OCI-LY7 (cell line): Measurements from ENCODE around the gene ABCC5. TPM values are rescaled to one million over a fixed set of nuclear protein-coding genes. Genes with fewer than 3 reads are reported as not detected.

ENCODE experiments used
- BruUV-seq: library from RNA; stranded (reverse); fragments of 400-500 nt; replicated peaks from 2 replicates; lab custom pipeline; 2021; lab: Mats Ljungman, UMichigan
- CTCF ChIA-PET: fragments of 300-600 bp; sonication (Branson Sonifier 250); formaldehyde crosslinking; loops from one replicate; lab custom pipeline; 2022; ENCODE audit warnings: antibody characterized with exemption; ENCODE audit not compliant: unreplicated experiment; lab: Charles Lee
- POLR2A ChIA-PET: fragments of 300-600 bp; sonication (Branson Sonifier 250); formaldehyde crosslinking; loops from one replicate; lab custom pipeline; 2022; ENCODE audit warnings: antibody characterized with exemption; lab: Charles Lee
- DNase-seq: peaks from one replicate; pipeline ENCODE4 v3.0.0-alpha.2; 2015; ENCODE audit warnings: low spot score
- H2AFZ ChIP-seq: fragments of 200-600 bp; sonication (generic), shearing (Covaris generic); 2 replicates; pipeline ENCODE4 v1.6.1; 2014; ENCODE audit warnings: mild to moderate bottlenecking, antibody characterized with exemption, low read length, moderate library complexity
- H3K27ac ChIP-seq: fragments of 200-600 bp; sonication (generic); 2 replicates; pipeline ENCODE4 v1.5.1; 2014; ENCODE audit warnings: mixed run types, low read depth, mild to moderate bottlenecking, moderate library complexity, low read length, inconsistent platforms; ENCODE audit not compliant: poor library complexity, severe bottlenecking
- H3K36me3 ChIP-seq: fragments of 200-600 bp; sonication (generic); 2 replicates; pipeline ENCODE4 v1.6.1; 2014; ENCODE audit warnings: mild to moderate bottlenecking, antibody characterized with exemption, low read length, moderate library complexity, mixed read lengths; ENCODE audit not compliant: insufficient read depth
- H3K4me1 ChIP-seq: fragments of 200-600 bp; sonication (generic); 2 replicates; pipeline ENCODE4 v1.5.1; 2014; ENCODE audit warnings: mild to moderate bottlenecking, low read length; ENCODE audit not compliant: insufficient read depth, poor library complexity, severe bottlenecking
- H3K4me2 ChIP-seq: fragments of 200-600 bp; sonication (generic); 2 replicates; pipeline ENCODE4 v1.6.1; 2014; ENCODE audit warnings: mild to moderate bottlenecking, low read length
- H3K4me3 ChIP-seq: fragments of 200-600 bp; sonication (generic); 2 replicates; pipeline ENCODE4 v1.5.1; 2014; ENCODE audit warnings: mild to moderate bottlenecking, low read depth, low read length; ENCODE audit not compliant: poor library complexity, severe bottlenecking
- H3K79me2 ChIP-seq: fragments of 200-600 bp; sonication (generic); 2 replicates; pipeline ENCODE4 v1.6.1; 2016; ENCODE audit warnings: low read depth, mild to moderate bottlenecking, low read length, moderate library complexity, mixed read lengths; ENCODE audit not compliant: insufficient read depth
- H3K9me2 ChIP-seq: fragments of 200-600 bp; sonication (generic); 2 replicates; pipeline ENCODE4 v1.6.1; 2016; ENCODE audit warnings: mild to moderate bottlenecking, low read length, mixed read lengths; ENCODE audit not compliant: insufficient read depth
- H3K9me3 ChIP-seq: fragments of 200-600 bp; sonication (generic); 2 replicates; pipeline ENCODE4 v1.6.1; 2014; ENCODE audit warnings: mild to moderate bottlenecking, mixed run types, low read length, mixed read lengths
- H4K20me1 ChIP-seq: fragments of 200-600 bp; sonication (generic); 2 replicates; pipeline ENCODE4 v1.6.1; 2014; ENCODE audit warnings: mild to moderate bottlenecking, antibody characterized with exemption, low read length, moderate library complexity, mixed read lengths; ENCODE audit not compliant: insufficient read depth
- CTCF ChIP-seq: fragments of 200-600 bp; sonication (generic); conservative IDR thresholded peaks from 2 replicates; pipeline ENCODE4 v1.5.1; 2014; ENCODE audit warnings: mild to moderate bottlenecking, antibody characterized with exemption, low read length, moderate library complexity, mixed read lengths
- EZH2phosphoT487 ChIP-seq: fragments of 200-600 bp; sonication (generic); IDR thresholded peaks from 2 replicates; pipeline ENCODE4 v1.6.1; 2018; ENCODE audit warnings: low read depth, borderline replicate concordance, mild to moderate bottlenecking, mixed run types, antibody characterized with exemption, low read length, moderate library complexity, mixed read lengths
- intact Hi-C: fragments of 100-400 bp; cut with micrococcal nuclease; formaldehyde crosslinking; loops from one replicate; pipeline ENCODE4 v1.10.0; 2022; ENCODE audit not compliant: unreplicated experiment
- total RNA-seq, 2 experiments: library from RNA; depleted of rRNA in 1 of 2; stranded (reverse); fragments of >200 nt in 1 of 2; shearing (Covaris generic) in 1 of 2; gene quantifications; 2 replicates each; pipeline ENCODE4 v1.2.3, GENCODE V29; 2014 to 2022

The ABCC5 gene
- total RNA-seq, 2 experiments from 2014 or later, result 18.1 to 24.8 TPM

- H3K36me3 ChIP-seq, result no peaks in the 10 kb centered on the region
- H3K4me3 ChIP-seq, result no peak overlapping the region
- no peak overlapping the region for H2AFZ ChIP-seq
- H3K4me1 ChIP-seq, result no peaks in the 10 kb centered on the region
- no peak overlapping the region for H3K27ac ChIP-seq
- no peaks in the 10 kb centered on the region for H3K79me2 ChIP-seq
- H3K9me2 ChIP-seq, result no peaks in the 10 kb centered on the region
- intact Hi-C loops, result no loop called here
- no peak overlapping the region for H3K4me2 ChIP-seq
- CTCF ChIA-PET, result interaction anchor here (1.3 kb wide), 1 partner anchor 106 kb away, joined by 4 read pairs; the partner anchor contains the start of gene ABCC5
- H3K9me3 ChIP-seq, result no peaks in the 10 kb centered on the region
- DNase-seq, result no peak
- no peak for TF ChIP-seq CTCF
- no peak for TF ChIP-seq EZH2phosphoT487
- BruUV-seq, result no TSS peak
- POLR2A ChIA-PET, result interaction anchor here (0.6 kb wide), 1 partner anchor 1747 kb away, joined by 3 read pairs; no protein-coding TSS in a partner anchor
- H4K20me1 ChIP-seq, result no peaks in the 10 kb centered on the region
Observed at GRCh38 chr3:183911763-183912506, 105.7 kb downstream of the ABCC5 start.

- no peak overlapping the region for H3K27ac ChIP-seq
- no peaks in the 10 kb centered on the region for H3K79me2 ChIP-seq
- no peak overlapping the region for H3K4me3 ChIP-seq
- intact Hi-C loops, result no loop called here
- H3K4me1 ChIP-seq, result no peaks in the 10 kb centered on the region
- ChIA-PET POLR2A (interaction anchor here (0.6 kb wide), 1 partner anchor 79 kb away, joined by 3 read pairs; no protein-coding TSS in a partner anchor), CTCF (interaction anchor here (1.3 kb wide), 1 partner anchor 107 kb away, joined by 4 read pairs; the partner anchor contains the start of gene ABCC5)
- no peak overlapping the region for H2AFZ ChIP-seq
- no TSS peak for BruUV-seq
- H3K9me2 ChIP-seq, result no peaks in the 10 kb centered on the region
- H3K4me2 ChIP-seq, result no peak overlapping the region
- H3K9me3 ChIP-seq, result no peaks in the 10 kb centered on the region
- no peak for DNase-seq
- no peaks in the 10 kb centered on the region for H4K20me1 ChIP-seq
- no peaks in the 10 kb centered on the region for H3K36me3 ChIP-seq
- TF ChIP-seq EZH2phosphoT487, result no peak
- TF ChIP-seq CTCF, result no peak
Observed at GRCh38 chr3:183911087-183911486, 106.6 kb downstream of the ABCC5 start.
